Measurements from ENCODE around the gene ATP2C1.
"Not testable (repeated sequence)": the region's sequence is repeated elsewhere in the genome, so short reads cannot be mapped to it uniquely, and the experiment has no call there.

Gene ATP2C1

GRCh38 chr3:130956721-130957120 lies 62.8 kb downstream of the ATP2C1 start:
- 80 to 100% methylated on average over 2 to 3 of the region's 3 CpGs for WGBS, 2 experiments

GRCh38 chr3:130960139-130960795 lies 66.4 kb downstream of the ATP2C1 start:
- H3K4me1 ChIP-seq (ENCODE audit: control insufficient read depth, insufficient read depth, low read length): no peaks in the 10 kb centered on the region
- 95 to 98% methylated on average over 5 of the region's 5 CpGs for WGBS, 2 experiments
- peaks cover 12% of the 10 kb centered on the region for H3K36me3 ChIP-seq (ENCODE audit: control insufficient read depth, insufficient read depth, low read length)
- H3K9me3 ChIP-seq (ENCODE audit: control insufficient read depth, low read length): no peaks in the 10 kb centered on the region
- H3K27ac ChIP-seq (ENCODE audit: insufficient read depth, low read depth, low read length, poor library complexity, severe bottlenecking): no peak overlapping the region
- no peak overlapping the region for H3K4me3 ChIP-seq (ENCODE audit: insufficient read depth, low read depth, low read length)
- no peaks in the 10 kb centered on the region for H3K27me3 ChIP-seq (ENCODE audit: control insufficient read depth, insufficient read depth, low read length, poor library complexity, severe bottlenecking)

More at GRCh38 chr3:130956721-130957120, 62.8 kb downstream of the ATP2C1 start:
- Histone ChIP-seq H3K4me3 (ENCODE audit: insufficient read depth, low read depth, low read length) (no peak overlapping the region), H3K36me3 (ENCODE audit: control insufficient read depth, insufficient read depth, low read length) (peaks cover 12% of the 10 kb centered on the region), H3K9me3 (ENCODE audit: control insufficient read depth, low read length) (no peaks in the 10 kb centered on the region), H3K27ac (ENCODE audit: insufficient read depth, low read depth, low read length, poor library complexity, severe bottlenecking) (no peak overlapping the region), H3K27me3 (ENCODE audit: control insufficient read depth, insufficient read depth, low read length, poor library complexity, severe bottlenecking) (no peaks in the 10 kb centered on the region), H3K4me1 (ENCODE audit: control insufficient read depth, insufficient read depth, low read length) (no peaks in the 10 kb centered on the region)

- H3K4me3 ChIP-seq (ENCODE audit: insufficient read depth, low read depth, low read length): no peak overlapping the region
- peaks cover 12% of the 10 kb centered on the region for H3K36me3 ChIP-seq (ENCODE audit: control insufficient read depth, insufficient read depth, low read length)
- no peak overlapping the region for H3K27ac ChIP-seq (ENCODE audit: insufficient read depth, low read depth, low read length, poor library complexity, severe bottlenecking)
These were observed 67.6 kb downstream of the ATP2C1 start for GRCh38 chr3:130961458-130961857.

GRCh38 chr3:130963444-130963843 lies 69.6 kb downstream of the ATP2C1 start:
- Histone ChIP-seq H3K4me1 (ENCODE audit: control insufficient read depth, insufficient read depth, low read length) (no peaks in the 10 kb centered on the region), H3K27me3 (ENCODE audit: control insufficient read depth, insufficient read depth, low read length, poor library complexity, severe bottlenecking) (no peaks in the 10 kb centered on the region), H3K9me3 (ENCODE audit: control insufficient read depth, low read length) (no peaks in the 10 kb centered on the region), H3K4me3 (ENCODE audit: insufficient read depth, low read depth, low read length) (no peak overlapping the region), H3K36me3 (ENCODE audit: control insufficient read depth, insufficient read depth, low read length) (peaks cover 12% of the 10 kb centered on the region), H3K27ac (ENCODE audit: insufficient read depth, low read depth, low read length, poor library complexity, severe bottlenecking) (peak overlapping the region; percentile 75)
- WGBS, 2 experiments: 90 to 96% methylated on average over 2 of the region's 2 CpGs

More at GRCh38 chr3:130961458-130961857, 67.6 kb downstream of the ATP2C1 start:
- Histone ChIP-seq H3K27me3 (ENCODE audit: control insufficient read depth, insufficient read depth, low read length, poor library complexity, severe bottlenecking) (no peaks in the 10 kb centered on the region), H3K4me1 (ENCODE audit: control insufficient read depth, insufficient read depth, low read length) (no peaks in the 10 kb centered on the region), H3K9me3 (ENCODE audit: control insufficient read depth, low read length) (no peaks in the 10 kb centered on the region)

GRCh38 chr3:130963878-130964277 lies 70.0 kb downstream of the ATP2C1 start:
- Histone ChIP-seq H3K27me3 (ENCODE audit: control insufficient read depth, insufficient read depth, low read length, poor library complexity, severe bottlenecking) (no peaks in the 10 kb centered on the region), H3K9me3 (ENCODE audit: control insufficient read depth, low read length) (no peaks in the 10 kb centered on the region), H3K4me3 (ENCODE audit: insufficient read depth, low read depth, low read length) (no peak overlapping the region), H3K4me1 (ENCODE audit: control insufficient read depth, insufficient read depth, low read length) (no peaks in the 10 kb centered on the region), H3K36me3 (ENCODE audit: control insufficient read depth, insufficient read depth, low read length) (peaks cover 12% of the 10 kb centered on the region), H3K27ac (ENCODE audit: insufficient read depth, low read depth, low read length, poor library complexity, severe bottlenecking) (peak overlapping the region; percentile 75)
- WGBS, 2 experiments: 51 to 52% methylated on average over 2 of the region's 3 CpGs

- Histone ChIP-seq H3K4me1 (ENCODE audit: control insufficient read depth, insufficient read depth, low read length) (no peaks in the 10 kb centered on the region), H3K36me3 (ENCODE audit: control insufficient read depth, insufficient read depth, low read length) (peaks cover 12% of the 10 kb centered on the region), H3K27me3 (ENCODE audit: control insufficient read depth, insufficient read depth, low read length, poor library complexity, severe bottlenecking) (no peaks in the 10 kb centered on the region), H3K9me3 (ENCODE audit: control insufficient read depth, low read length) (no peaks in the 10 kb centered on the region), H3K27ac (ENCODE audit: insufficient read depth, low read depth, low read length, poor library complexity, severe bottlenecking) (no peak overlapping the region), H3K4me3 (ENCODE audit: insufficient read depth, low read depth, low read length) (no peak overlapping the region)
- 90 to 95% methylated on average over 2 of the region's 2 CpGs for WGBS, 2 experiments
These were observed 73.4 kb downstream of the ATP2C1 start for GRCh38 chr3:130967281-130967680.

GRCh38 chr3:130968221-130968620 lies 74.3 kb downstream of the ATP2C1 start:
- H3K4me3 ChIP-seq (ENCODE audit: insufficient read depth, low read depth, low read length): no peak overlapping the region
- H3K27me3 ChIP-seq (ENCODE audit: control insufficient read depth, insufficient read depth, low read length, poor library complexity, severe bottlenecking): no peaks in the 10 kb centered on the region
- H3K4me1 ChIP-seq (ENCODE audit: control insufficient read depth, insufficient read depth, low read length): no peaks in the 10 kb centered on the region
- no peaks in the 10 kb centered on the region for H3K9me3 ChIP-seq (ENCODE audit: control insufficient read depth, low read length)
- peaks cover 12% of the 10 kb centered on the region for H3K36me3 ChIP-seq (ENCODE audit: control insufficient read depth, insufficient read depth, low read length)
- WGBS, 2 experiments: 99 to 100% methylated on average over 2 to 3 of the region's 3 CpGs
- H3K27ac ChIP-seq (ENCODE audit: insufficient read depth, low read depth, low read length, poor library complexity, severe bottlenecking): no peak overlapping the region

- H3K4me1 ChIP-seq (ENCODE audit: control insufficient read depth, insufficient read depth, low read length): no peaks in the 10 kb centered on the region
- H3K36me3 ChIP-seq (ENCODE audit: control insufficient read depth, insufficient read depth, low read length): peaks cover 12% of the 10 kb centered on the region
- no peaks in the 10 kb centered on the region for H3K27me3 ChIP-seq (ENCODE audit: control insufficient read depth, insufficient read depth, low read length, poor library complexity, severe bottlenecking)
- H3K4me3 ChIP-seq (ENCODE audit: insufficient read depth, low read depth, low read length): no peak overlapping the region
- no peaks in the 10 kb centered on the region for H3K9me3 ChIP-seq (ENCODE audit: control insufficient read depth, low read length)
- H3K27ac ChIP-seq (ENCODE audit: insufficient read depth, low read depth, low read length, poor library complexity, severe bottlenecking): no peak overlapping the region
- 90% methylated on average over 2 of the region's 2 CpGs; no CpG with 5 or more reads in 1 of the 2 experiments for WGBS, 2 experiments
These were observed 75.7 kb downstream of the ATP2C1 start for GRCh38 chr3:130969621-130970020.

GRCh38 chr3:130971208-130971607 lies 77.3 kb downstream of the ATP2C1 start:
- H3K9me3 ChIP-seq (ENCODE audit: control insufficient read depth, low read length): no peaks in the 10 kb centered on the region
- H3K27ac ChIP-seq (ENCODE audit: insufficient read depth, low read depth, low read length, poor library complexity, severe bottlenecking): no peak overlapping the region
- H3K4me3 ChIP-seq (ENCODE audit: insufficient read depth, low read depth, low read length): no peak overlapping the region
- peaks cover 12% of the 10 kb centered on the region for H3K36me3 ChIP-seq (ENCODE audit: control insufficient read depth, insufficient read depth, low read length)
- no peaks in the 10 kb centered on the region for H3K27me3 ChIP-seq (ENCODE audit: control insufficient read depth, insufficient read depth, low read length, poor library complexity, severe bottlenecking)
- no peaks in the 10 kb centered on the region for H3K4me1 ChIP-seq (ENCODE audit: control insufficient read depth, insufficient read depth, low read length)

GRCh38 chr3:130972592-130972991 lies 78.7 kb downstream of the ATP2C1 start:
- not testable (repeated sequence) for H3K4me3 ChIP-seq (ENCODE audit: insufficient read depth, low read depth, low read length); H3K27me3 ChIP-seq (ENCODE audit: control insufficient read depth, insufficient read depth, low read length, poor library complexity, severe bottlenecking); H3K9me3 ChIP-seq (ENCODE audit: control insufficient read depth, low read length); H3K27ac ChIP-seq (ENCODE audit: insufficient read depth, low read depth, low read length, poor library complexity, severe bottlenecking); H3K4me1 ChIP-seq (ENCODE audit: control insufficient read depth, insufficient read depth, low read length)
- WGBS, 2 experiments: 100% methylated on average over 1 of the region's 2 CpGs; no CpG with 5 or more reads in 1 of the 2 experiments
- peaks cover 12% of the 10 kb centered on the region for H3K36me3 ChIP-seq (ENCODE audit: control insufficient read depth, insufficient read depth, low read length)

All from ectodermal cell (in vitro differentiated cells).